OCI-LY3 (cell line): ENCODE results near the gene FBXO45.
"Not testable (repeated sequence)": the region's sequence is repeated elsewhere in the genome, so short reads cannot be mapped to it uniquely, and the experiment has no call there.

Experiments used
- CTCF ChIP-seq: fragments of 200-600, 300-600 bp; sonication (generic); IDR thresholded peaks from 2 replicates; pipeline ENCODE4 v1.5.1; 2014; ENCODE audit warnings: antibody characterized with exemption, low read length, low read depth
- EZH2phosphoT487 ChIP-seq: fragments of 200-600 bp; shearing (Covaris generic); IDR thresholded peaks from 2 replicates; pipeline ENCODE4 v1.6.1; 2018; ENCODE audit warnings: antibody characterized with exemption, mixed run types, low read depth

DNA sequence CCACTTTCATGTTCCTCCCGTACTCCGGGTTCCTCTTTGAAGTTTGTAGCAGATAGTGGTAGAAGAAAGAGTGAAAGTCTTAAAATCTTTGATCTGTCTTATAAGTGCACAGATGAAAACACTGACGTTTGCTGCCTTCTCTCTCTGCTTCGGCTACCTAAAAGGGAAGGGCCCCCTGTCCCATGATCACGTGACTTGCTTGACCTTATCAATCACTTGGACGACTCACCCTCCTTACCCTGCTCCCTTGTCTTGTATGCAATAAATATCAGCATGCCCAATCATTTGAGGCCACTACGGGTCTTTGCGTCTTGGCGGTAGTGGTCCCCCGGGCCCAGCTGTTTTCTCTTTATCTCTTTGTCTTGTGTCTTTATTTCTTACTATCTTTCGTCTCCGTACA, 47.2 kb upstream of the FBXO45 start:
- not testable (repeated sequence) for TF ChIP-seq CTCF, EZH2phosphoT487
